Measurements from ENCODE around the gene ASCL5.

- no peak for TF ChIP-seq POLR2A (IDR thresholded peaks at IDR 0.05; ENCODE audit: low read depth, low read length)
- no peak for TF ChIP-seq POLR2AphosphoS5 (IDR thresholded peaks at IDR 0.05; ENCODE audit: low read depth, low read length)
Measured at GRCh38 chr1:201122321-201122957, 4.5 kb downstream of the ASCL5 start.
